Neural progenitor cell (in vitro differentiated cells): ENCODE results near the gene PPIL3. TPM values are rescaled to one million over a fixed set of nuclear protein-coding genes. Genes with fewer than 3 reads are reported as not detected.

Experiments
- DNase-seq: peaks from one replicate; pipeline ENCODE4 v3.0.0-alpha.2; 2016; ENCODE audit warnings: low spot score
- H2AFZ ChIP-seq: fragments of 200-600 bp; sonication (generic); replicated peaks from 2 replicates; pipeline ENCODE4 v1.6.1; 2016; ENCODE audit warnings: antibody characterized with exemption
- H3F3A ChIP-seq: fragments of 200-600 bp; sonication (generic); 2 replicates; pipeline ENCODE4 v1.6.1; 2016; ENCODE audit warnings: antibody characterized with exemption, low read depth
- H3K27ac ChIP-seq: fragments of 200-600 bp; sonication (generic); 2 replicates; pipeline ENCODE4 v1.5.1; 2016; ENCODE audit warnings: mild to moderate bottlenecking
- H3K27me3 ChIP-seq: fragments of 200-600 bp; sonication (generic); 2 replicates; pipeline ENCODE4 v1.6.1; 2016; ENCODE audit warnings: mild to moderate bottlenecking, moderate library complexity
- H3K36me3 ChIP-seq: fragments of 200-600 bp; sonication (generic); 2 replicates; pipeline ENCODE4 v1.5.1; 2016
- H3K4me1 ChIP-seq: fragments of 200-600 bp; sonication (generic); 2 replicates; pipeline ENCODE4 v1.6.1; 2016; ENCODE audit warnings: mixed run types
- H3K4me2 ChIP-seq: fragments of 200-600 bp; sonication (generic); 2 replicates; pipeline ENCODE4 v1.6.1; 2016
- H3K4me3 ChIP-seq: fragments of 200-600 bp; sonication (generic); 2 replicates; pipeline ENCODE4 v1.5.1; 2016
- H3K79me2 ChIP-seq: fragments of 200-600 bp; sonication (generic); 2 replicates; pipeline ENCODE4 v1.6.1; 2016; ENCODE audit warnings: low read depth
- H3K9ac ChIP-seq: fragments of 200-600 bp; sonication (generic); 2 replicates; pipeline ENCODE4 v1.6.1; 2016
- H3K9me3 ChIP-seq: fragments of 200-600 bp; sonication (generic); 2 replicates; pipeline ENCODE4 v1.5.1; 2016; ENCODE audit warnings: low read depth
- H4K20me1 ChIP-seq: fragments of 200-600 bp; sonication (generic); 2 replicates; pipeline ENCODE4 v1.6.1; 2016; ENCODE audit warnings: low read depth
- H3K27ac Mint-ChIP-seq: 3 replicates; pipeline ENCODE4 v1.8.0; 2021; ENCODE audit warnings: mixed read lengths
- H3K27me3 Mint-ChIP-seq: 2 replicates; pipeline ENCODE4 v1.8.0; 2022; ENCODE audit warnings: low read depth, mild to moderate bottlenecking, inconsistent platforms, moderate library complexity, mixed read lengths; ENCODE audit not compliant: insufficient read depth
- H3K36me3 Mint-ChIP-seq: 3 replicates; pipeline ENCODE4 v1.8.0; 2021; ENCODE audit warnings: mixed read lengths
- H3K4me1 Mint-ChIP-seq: 3 replicates; pipeline ENCODE4 v1.8.0; 2021; ENCODE audit warnings: mixed read lengths
- H3K4me3 Mint-ChIP-seq: 3 replicates; pipeline ENCODE4 v1.8.0; 2021; ENCODE audit warnings: mild to moderate bottlenecking, moderate library complexity, mixed read lengths
- H3K9me3 Mint-ChIP-seq: 3 replicates; pipeline ENCODE4 v1.8.0; 2020; ENCODE audit warnings: mixed read lengths
- EZH2 ChIP-seq: fragments of 200-600 bp; sonication (generic); IDR thresholded peaks from 2 replicates; pipeline ENCODE4 v1.6.1; 2017; ENCODE audit warnings: antibody characterized with exemption, mild to moderate bottlenecking, moderate library complexity
- EZH2phosphoT487 ChIP-seq: fragments of 200-600 bp; sonication (generic); IDR thresholded peaks from 2 replicates; pipeline ENCODE4 v1.6.1; 2017; ENCODE audit warnings: antibody characterized with exemption
- total RNA-seq: library from RNA; depleted of rRNA; stranded (reverse); fragments of >200 nt; gene quantifications from 2 replicates; pipeline ENCODE4 v1.2.3, GENCODE V29; 2015; ENCODE audit warnings: low replicate concordance
- TF ChIP-seq, protein P1 (sequence below): fragments of 200-600 bp; sonication (generic); IDR thresholded peaks from 2 replicates; pipeline ENCODE4 v1.5.1; 2017; ENCODE audit warnings: antibody characterized with exemption, mild to moderate bottlenecking

Gene PPIL3
- 87.9 and 152 TPM in 2 replicates for total RNA-seq

DNA sequence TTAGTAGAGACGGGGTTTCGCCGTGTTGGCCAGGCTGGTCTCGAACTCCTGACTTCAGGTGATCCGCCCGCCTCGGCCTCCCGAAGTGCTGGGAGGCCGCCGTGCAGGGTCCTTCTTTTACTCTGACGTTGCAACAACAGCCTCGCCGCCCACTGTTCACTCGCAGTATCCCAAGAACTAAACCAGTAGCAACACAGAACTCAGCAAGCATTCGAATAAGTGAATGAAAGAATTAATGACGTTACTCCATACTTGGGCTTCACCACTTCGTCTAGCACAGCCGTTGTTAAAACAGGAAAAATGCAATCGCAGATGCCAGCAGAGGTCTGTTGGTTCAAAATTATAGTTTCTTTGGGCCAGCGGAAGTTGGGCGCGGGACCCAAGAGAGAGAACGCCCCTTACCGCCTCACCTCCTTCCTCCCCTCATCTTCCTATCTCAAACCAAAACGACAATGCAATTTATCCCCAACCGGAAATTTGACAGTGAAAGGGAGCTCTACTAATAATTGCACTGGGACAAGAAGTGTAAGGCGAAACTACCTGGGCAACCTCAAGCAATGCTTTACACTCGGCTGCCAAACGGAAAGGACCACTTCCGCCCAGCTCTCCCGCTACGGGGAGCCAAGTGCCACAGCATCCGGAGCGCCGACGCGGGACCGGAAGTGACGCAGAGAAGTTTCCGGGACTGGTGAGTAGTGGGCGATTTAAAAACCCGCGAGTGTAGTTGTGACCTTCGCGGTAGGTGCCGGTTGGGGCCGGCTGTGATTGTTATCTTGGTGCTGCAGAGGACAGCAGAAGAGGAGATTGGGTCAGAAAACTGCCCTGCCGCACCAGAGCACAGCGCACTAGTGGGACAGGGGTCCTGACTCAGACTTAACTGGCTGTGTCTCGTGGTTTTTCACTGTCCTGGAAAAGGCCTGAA is at the start of gene PPIL3, which contains the start of gene NIF3L1:
Gene PPIL3, minus strand, starts transcription at position 374 of the 922 bp plus-strand sequence. CDS start 1,462 bp downstream, outside the sequence.
Gene NIF3L1, plus strand, starts transcription at position 668 of the 922 bp plus-strand sequence. CDS start 2,573 bp downstream, outside the sequence.
- Mint-ChIP-seq H3K4me1 (peaks cover 39% of the 10 kb centered on the region), H3K9me3 (no peaks in the 10 kb centered on the region), H3K4me3 (peak within 1 kb of the TSS; percentile 98), H3K27me3 (peaks cover 7% of the 10 kb centered on the region), H3K27ac (peak within 1 kb of the TSS; percentile 99), H3K36me3 (peaks cover 5% of the 10 kb centered on the region)
- Histone ChIP-seq H3K36me3 (peaks cover 5% of the 10 kb centered on the region), H3K4me2 (peak within 1 kb of the TSS; percentile 95), H3F3A (peaks cover 24% of the 10 kb centered on the region), H3K9ac (peak within 1 kb of the TSS; percentile 93), H3K4me1 (peaks cover 12% of the 10 kb centered on the region), H3K9me3 (no peaks in the 10 kb centered on the region), H2AFZ (peak within 1 kb of the TSS; percentile 98), H3K4me3 (peak within 1 kb of the TSS; percentile 86), H3K27ac (peak within 1 kb of the TSS; percentile 95), H3K27me3 (no peaks in the 10 kb centered on the region), H3K79me2 (peaks cover 67% of the 10 kb centered on the region), H4K20me1 (no peaks in the 10 kb centered on the region)
- no peak for TF ChIP-seq EZH2
- TF ChIP-seq, protein P1, sequence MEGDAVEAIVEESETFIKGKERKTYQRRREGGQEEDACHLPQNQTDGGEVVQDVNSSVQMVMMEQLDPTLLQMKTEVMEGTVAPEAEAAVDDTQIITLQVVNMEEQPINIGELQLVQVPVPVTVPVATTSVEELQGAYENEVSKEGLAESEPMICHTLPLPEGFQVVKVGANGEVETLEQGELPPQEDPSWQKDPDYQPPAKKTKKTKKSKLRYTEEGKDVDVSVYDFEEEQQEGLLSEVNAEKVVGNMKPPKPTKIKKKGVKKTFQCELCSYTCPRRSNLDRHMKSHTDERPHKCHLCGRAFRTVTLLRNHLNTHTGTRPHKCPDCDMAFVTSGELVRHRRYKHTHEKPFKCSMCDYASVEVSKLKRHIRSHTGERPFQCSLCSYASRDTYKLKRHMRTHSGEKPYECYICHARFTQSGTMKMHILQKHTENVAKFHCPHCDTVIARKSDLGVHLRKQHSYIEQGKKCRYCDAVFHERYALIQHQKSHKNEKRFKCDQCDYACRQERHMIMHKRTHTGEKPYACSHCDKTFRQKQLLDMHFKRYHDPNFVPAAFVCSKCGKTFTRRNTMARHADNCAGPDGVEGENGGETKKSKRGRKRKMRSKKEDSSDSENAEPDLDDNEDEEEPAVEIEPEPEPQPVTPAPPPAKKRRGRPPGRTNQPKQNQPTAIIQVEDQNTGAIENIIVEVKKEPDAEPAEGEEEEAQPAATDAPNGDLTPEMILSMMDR = peak; percentile 9
- peak; percentile 98 for DNase-seq

DNA sequence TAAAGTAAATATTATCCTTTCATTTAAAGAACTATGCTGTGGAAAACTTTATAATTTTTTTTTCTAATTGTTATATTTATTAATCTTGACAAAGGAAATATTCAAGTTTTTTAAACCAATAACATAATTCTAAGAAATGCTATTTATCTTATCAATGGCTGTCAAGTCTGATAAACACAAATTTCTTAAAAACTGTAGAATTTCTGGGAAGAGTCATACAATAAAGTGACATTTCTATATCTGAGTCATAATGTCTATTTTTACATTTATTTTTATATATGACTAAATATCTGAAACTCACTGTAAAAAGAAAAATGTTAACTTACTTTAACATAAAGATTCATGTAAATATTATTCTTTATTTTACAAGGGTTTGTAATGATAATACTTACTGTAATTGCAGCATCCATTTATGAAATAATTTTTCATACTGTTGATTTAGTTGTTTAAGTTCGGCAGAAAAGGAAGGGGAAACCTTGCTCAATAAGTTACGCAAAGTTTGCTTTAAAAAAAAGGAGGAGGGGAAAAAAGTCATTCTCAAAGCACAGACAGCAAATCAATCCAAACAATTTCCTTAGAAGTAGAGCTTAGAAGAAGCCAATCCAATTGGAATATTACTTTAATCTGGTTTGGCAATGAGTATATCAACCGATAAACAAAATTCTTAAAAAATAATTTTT is 42.2 kb upstream of the PPIL3 start:
- Mint-ChIP-seq H3K4me1 (no peaks in the 10 kb centered on the region), H3K4me3 (no peak overlapping the region), H3K27me3 (no peaks in the 10 kb centered on the region), H3K27ac (no peak overlapping the region), H3K9me3 (no peaks in the 10 kb centered on the region), H3K36me3 (peaks cover 7% of the 10 kb centered on the region)
- no peak for DNase-seq
- Histone ChIP-seq H3K36me3 (peaks cover 18% of the 10 kb centered on the region), H3K27me3 (no peaks in the 10 kb centered on the region), H3K79me2 (no peaks in the 10 kb centered on the region), H3F3A (no peaks in the 10 kb centered on the region), H3K27ac (no peak overlapping the region), H3K4me3 (no peak overlapping the region), H2AFZ (no peak overlapping the region), H4K20me1 (no peaks in the 10 kb centered on the region), H3K9me3 (no peaks in the 10 kb centered on the region), H3K4me1 (no peaks in the 10 kb centered on the region), H3K4me2 (no peak overlapping the region), H3K9ac (no peak overlapping the region)
- TF ChIP-seq EZH2 = no peak
- TF ChIP-seq EZH2phosphoT487 = no peak
- TF ChIP-seq, protein P1 = no peak

GRCh38 chr2:200929334-200930249 is 40.7 kb upstream of the PPIL3 start:
- Mint-ChIP-seq H3K4me1 (no peaks in the 10 kb centered on the region), H3K36me3 (peaks cover 8% of the 10 kb centered on the region), H3K9me3 (no peaks in the 10 kb centered on the region), H3K27me3 (no peaks in the 10 kb centered on the region), H3K27ac (no peak overlapping the region), H3K4me3 (no peak overlapping the region)
- Histone ChIP-seq H3K4me3 (no peak overlapping the region), H3K4me2 (no peak overlapping the region), H3F3A (no peaks in the 10 kb centered on the region), H3K9me3 (no peaks in the 10 kb centered on the region), H3K79me2 (no peaks in the 10 kb centered on the region), H3K27ac (no peak overlapping the region), H3K27me3 (no peaks in the 10 kb centered on the region), H2AFZ (no peak overlapping the region), H3K4me1 (no peaks in the 10 kb centered on the region), H3K9ac (no peak overlapping the region), H4K20me1 (no peaks in the 10 kb centered on the region), H3K36me3 (peaks cover 21% of the 10 kb centered on the region)
- no peak for DNase-seq
- no peak for TF ChIP-seq EZH2phosphoT487
- TF ChIP-seq EZH2 = no peak
- TF ChIP-seq, protein P1 = no peak
